Middle frontal gyrus (tissue), 1 donor: ENCODE results near the gene SRPRA.
"Not testable (repeated sequence)": the region's sequence is repeated elsewhere in the genome, so short reads cannot be mapped to it uniquely, and the experiment has no call there.

Source experiments
- DNase-seq: peaks from one replicate; pipeline ENCODE4 v3.0.0-alpha.2; 2015; ENCODE audit warnings: low spot score; ENCODE audit errors: extremely low spot score

The SRPRA gene

GRCh38 chr11:126268708-126269579 lies at the start of gene SRPRA, which contains the start of gene FOXRED1:
TSS of gene SRPRA (minus strand) at chr11:126268895. CDS start at chr11:126268804, 91 bp downstream.
TSS of gene FOXRED1 (plus strand) at chr11:126269154. CDS start at chr11:126269207, 53 bp downstream.
- DNase-seq: peak; percentile 99

DNA sequence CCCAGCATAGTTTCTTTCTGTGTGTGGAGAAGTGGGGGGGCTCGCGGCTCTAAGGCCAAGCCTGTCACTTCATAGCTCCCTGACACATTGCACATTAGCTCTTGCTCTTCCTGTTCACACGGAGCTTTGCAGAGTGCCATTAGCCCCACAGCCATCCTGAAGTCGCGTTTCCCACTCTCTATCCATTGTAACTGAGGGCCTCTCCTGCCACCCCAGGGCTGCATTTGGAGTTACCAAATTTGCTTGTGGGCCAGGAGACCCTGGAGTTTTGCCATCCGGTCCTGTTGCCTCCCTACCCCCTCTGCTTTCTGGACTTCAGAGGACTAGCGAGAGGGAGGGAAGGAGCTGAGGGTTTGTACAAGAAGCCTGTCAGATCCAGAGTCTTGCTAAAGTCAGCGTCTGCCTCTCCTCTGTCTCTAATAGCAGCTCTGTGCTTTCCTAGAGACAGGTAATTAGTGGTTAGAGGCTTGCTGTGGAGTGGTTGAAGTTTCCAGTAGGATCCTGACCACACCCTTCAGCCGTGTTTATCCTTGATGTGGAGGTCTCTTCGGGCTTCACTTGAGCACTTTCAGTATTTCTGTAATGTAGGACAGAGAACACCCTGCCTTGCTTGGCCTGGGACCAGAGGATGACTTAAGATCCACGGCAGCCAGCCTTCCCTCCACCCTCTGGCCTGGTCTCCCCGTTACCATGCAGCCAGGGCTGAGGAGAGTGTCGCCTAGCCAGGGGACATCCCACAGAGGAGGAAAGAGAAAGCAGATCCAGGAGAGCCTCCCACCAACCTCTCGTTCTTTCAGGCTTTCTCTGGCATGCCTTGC lies 49.3 kb upstream of the SRPRA start:
- DNase-seq: no peak

GRCh38 chr11:126317432-126317755 lies 48.7 kb upstream of the SRPRA start:
- no peak for DNase-seq

GRCh38 chr11:126313826-126314225 lies 45.1 kb upstream of the SRPRA start:
- no peak for DNase-seq

DNA sequence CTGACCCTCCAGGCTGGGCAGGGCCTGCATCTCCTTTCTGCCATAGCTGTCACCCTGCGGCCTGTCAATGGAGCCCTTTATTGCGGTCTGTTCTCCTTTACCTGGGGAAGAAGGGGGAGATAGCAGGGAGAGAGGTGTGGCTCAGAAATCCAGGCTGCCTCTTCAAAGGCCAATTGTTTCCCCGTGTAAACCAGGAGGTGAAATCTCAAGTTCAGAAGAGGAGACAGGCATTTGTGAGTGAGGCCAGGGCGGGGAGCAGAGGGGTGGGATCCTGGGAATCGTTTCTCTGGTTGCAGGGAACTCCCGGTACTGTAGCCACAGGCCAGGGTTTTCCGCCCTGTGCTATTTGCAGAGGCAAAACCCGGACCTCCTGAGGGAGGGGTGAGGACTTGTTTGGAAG lies 44.3 kb upstream of the SRPRA start:
- no peak for DNase-seq

DNA sequence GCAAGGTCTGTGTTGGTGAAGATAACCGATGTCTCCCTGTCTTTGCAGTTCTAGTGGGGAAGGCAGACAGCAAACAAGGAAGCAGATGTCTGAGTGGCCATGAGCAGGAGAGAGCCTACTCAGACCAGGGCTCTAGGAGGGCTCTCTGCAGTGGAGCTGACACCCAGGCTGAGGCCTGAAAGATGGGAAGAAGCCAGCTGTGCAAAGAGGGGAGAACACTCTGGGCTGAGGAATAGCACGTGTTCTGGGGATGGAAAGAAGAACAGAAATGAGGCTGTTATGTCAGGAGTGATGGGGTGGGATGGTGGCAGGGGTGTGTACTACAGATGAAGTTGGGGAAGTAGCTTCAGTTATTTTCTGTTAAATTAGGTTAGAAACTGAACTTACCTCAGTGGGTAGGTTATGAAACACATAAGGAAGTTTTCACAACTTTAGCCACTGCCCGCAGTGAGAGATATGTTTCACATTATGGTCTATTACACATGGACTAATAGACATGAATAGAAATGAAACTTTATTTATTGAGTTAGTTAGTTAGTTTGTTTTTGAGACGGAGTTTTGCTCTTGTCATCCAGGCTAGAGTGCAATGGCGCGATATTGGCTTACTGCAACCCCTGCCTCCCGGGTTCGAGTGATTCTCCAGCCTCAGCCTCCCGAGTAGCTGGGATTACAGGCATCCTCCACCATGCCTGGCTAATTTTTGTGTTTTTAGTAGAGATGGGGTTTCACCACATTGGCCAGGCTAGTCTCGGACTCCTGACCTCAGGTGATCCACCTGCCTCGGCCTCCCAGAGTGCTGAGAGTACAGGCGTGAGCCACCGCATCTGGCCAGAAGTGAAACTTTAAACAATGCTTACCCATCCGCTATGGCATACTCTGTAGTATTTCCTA lies 43.0 kb upstream of the SRPRA start:
- DNase-seq: no peak

DNA sequence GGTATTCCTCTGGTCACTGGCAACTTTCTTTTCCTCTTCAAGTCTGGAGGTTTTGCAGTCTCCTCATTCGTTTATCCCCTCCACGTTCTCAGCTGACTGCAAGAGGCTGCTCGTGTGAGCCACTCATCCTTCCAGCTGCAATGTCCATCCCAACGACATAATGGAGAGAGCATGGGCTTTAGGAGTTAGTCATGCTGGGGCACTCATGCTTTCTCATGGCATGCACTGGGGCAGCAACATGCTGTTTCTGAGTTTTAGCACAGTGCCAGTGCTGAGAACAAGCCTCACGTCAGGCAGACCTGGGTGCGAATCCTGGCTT lies 42.3 kb upstream of the SRPRA start:
- DNase-seq: no peak

- DNase-seq: peak; percentile 71
These were observed 41.7 kb upstream of the SRPRA start for GRCh38 chr11:126310200-126310991.

DNA sequence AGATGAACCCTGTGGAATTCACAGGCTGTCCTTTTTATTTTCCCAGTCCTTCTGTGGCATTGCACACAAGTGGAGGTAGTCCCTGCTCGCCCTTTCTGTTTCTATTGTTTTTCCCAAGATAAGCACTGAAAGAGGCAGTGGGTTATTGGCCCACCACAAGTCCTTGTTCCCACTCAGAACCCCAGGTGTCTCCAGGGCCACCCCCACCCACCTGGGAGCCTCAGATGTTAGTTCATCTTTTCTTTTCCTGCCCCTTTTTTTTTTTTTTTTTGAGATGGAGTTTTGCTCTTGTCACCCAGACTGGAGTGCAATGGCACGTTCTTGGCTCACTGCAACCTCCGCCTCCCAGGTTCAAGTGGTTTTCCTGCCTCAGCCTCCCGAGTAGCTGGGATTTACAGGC lies 40.1 kb upstream of the SRPRA start:
- not testable (repeated sequence) for DNase-seq

GRCh38 chr11:126308271-126308671 lies 39.6 kb upstream of the SRPRA start:
- no peak for DNase-seq

- DNase-seq: no peak
These were observed 39.0 kb upstream of the SRPRA start for GRCh38 chr11:126307706-126308105.

- no peak for DNase-seq
These were observed 37.0 kb upstream of the SRPRA start for GRCh38 chr11:126305699-126306098.

- DNase-seq: no peak
These were observed 35.9 kb upstream of the SRPRA start for GRCh38 chr11:126304457-126305075.

- peak; percentile 85 for DNase-seq
These were observed 35.1 kb upstream of the SRPRA start, which contains the start of gene DCPS for GRCh38 chr11:126303623-126304456. TSS of gene DCPS (plus strand) at chr11:126304060. CDS start at chr11:126304081, 21 bp downstream.

DNA sequence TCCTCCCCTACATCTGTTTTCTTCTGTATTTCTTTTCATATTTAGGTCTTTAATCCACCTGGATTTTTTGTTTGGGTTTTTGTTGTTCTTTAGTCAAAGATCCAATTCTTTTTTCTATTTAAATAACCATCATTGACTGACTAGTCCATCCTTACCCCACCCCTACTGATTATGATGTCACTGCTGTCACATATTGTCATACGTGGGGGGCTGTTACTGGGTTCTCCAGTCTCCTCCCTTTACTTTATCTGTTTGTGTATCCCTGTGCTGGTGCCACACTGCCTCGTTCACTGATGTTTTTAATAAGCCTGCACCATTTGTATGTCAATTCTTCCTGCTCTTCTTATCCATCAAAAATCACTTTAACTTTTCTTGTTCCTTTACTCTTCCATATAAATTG lies 28.3 kb upstream of the SRPRA start:
- no peak for DNase-seq

- DNase-seq: no peak
These were observed 25.0 kb upstream of the SRPRA start for GRCh38 chr11:126293726-126294125.

GRCh38 chr11:126290887-126291286 lies 22.2 kb upstream of the SRPRA start:
- no peak for DNase-seq

GRCh38 chr11:126288237-126288636 lies 19.5 kb upstream of the SRPRA start:
- no peak for DNase-seq

DNA sequence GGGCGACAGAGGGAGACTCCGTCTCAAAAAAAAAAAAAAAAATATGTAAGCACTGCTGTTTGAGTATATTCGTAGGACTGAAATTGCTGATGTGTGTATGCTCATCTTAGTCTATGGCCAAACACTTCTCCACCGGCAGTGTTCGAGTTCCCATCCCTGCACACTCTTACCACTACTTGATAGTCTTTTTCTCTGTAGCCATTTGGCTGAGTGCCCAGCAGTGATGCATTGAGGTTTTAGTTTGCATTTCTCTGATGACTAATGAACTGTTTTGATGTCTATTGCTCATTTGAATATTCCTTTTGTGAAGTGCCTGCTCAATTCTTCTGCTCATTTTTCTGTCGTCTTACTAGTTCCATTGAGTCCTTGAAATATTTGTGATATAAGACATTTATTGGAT lies 16.1 kb upstream of the SRPRA start:
- DNase-seq: peak; percentile 33
